OCI-LY7 (cell line): ENCODE measurements around the gene DLEC1.
A peak's percentile ranks its signal among the peaks of the same experiment; 100 is the strongest.

ENCODE experiments used
- CTCF ChIP-seq: fragments of 200-600 bp; sonication (generic); conservative IDR thresholded peaks from 2 replicates; pipeline ENCODE4 v1.5.1; 2014; ENCODE audit warnings: mild to moderate bottlenecking, antibody characterized with exemption, low read length, moderate library complexity, mixed read lengths
- EZH2phosphoT487 ChIP-seq: fragments of 200-600 bp; sonication (generic); IDR thresholded peaks from 2 replicates; pipeline ENCODE4 v1.6.1; 2018; ENCODE audit warnings: low read depth, borderline replicate concordance, mild to moderate bottlenecking, mixed run types, antibody characterized with exemption, low read length, moderate library complexity, mixed read lengths

GRCh38 chr3:38001456-38002081 lies 37.4 kb upstream of the DLEC1 start:
- TF ChIP-seq EZH2phosphoT487 = no peak
- TF ChIP-seq CTCF = peak; percentile 46
